GM19328 (cell line): ENCODE results near the gene RARRES2.

Experiments used
- ATAC-seq: cut with Tn5 transposase; IDR thresholded peaks from one replicate; pipeline ENCODE4 v1.9.1; 2021; ENCODE audit warnings: mild to moderate bottlenecking, moderate library complexity; ENCODE audit not compliant: unreplicated experiment

Gene RARRES2

GRCh38 chr7:150363370-150363769 lies 21.9 kb upstream of the RARRES2 start:
- no peak for ATAC-seq

- ATAC-seq = no peak
Measured at GRCh38 chr7:150361807-150362621, 20.6 kb upstream of the RARRES2 start.

- ATAC-seq = no peak
Measured at GRCh38 chr7:150361402-150361801, 20.0 kb upstream of the RARRES2 start.

- ATAC-seq = no peak
Measured at GRCh38 chr7:150360363-150361058, 19.1 kb upstream of the RARRES2 start.

- no peak for ATAC-seq
Measured at GRCh38 chr7:150359622-150360362, 18.4 kb upstream of the RARRES2 start.

- no peak for ATAC-seq
Measured at GRCh38 chr7:150358988-150359621, 17.7 kb upstream of the RARRES2 start.

- ATAC-seq = no peak
Measured at GRCh38 chr7:150358433-150358832, 17.0 kb upstream of the RARRES2 start.

GRCh38 chr7:150357771-150358427 lies 16.5 kb upstream of the RARRES2 start:
- no peak for ATAC-seq

- no peak for ATAC-seq
Measured at GRCh38 chr7:150357270-150357669, 15.8 kb upstream of the RARRES2 start.

GRCh38 chr7:150356265-150356897 lies 15.0 kb upstream of the RARRES2 start:
- no peak for ATAC-seq

- ATAC-seq = no peak
Measured at GRCh38 chr7:150355666-150356059, 14.2 kb upstream of the RARRES2 start.

GRCh38 chr7:150351587-150352194 lies 10.3 kb upstream of the RARRES2 start:
- ATAC-seq = no peak

- ATAC-seq = no peak
Measured at GRCh38 chr7:150346922-150347321, 5.5 kb upstream of the RARRES2 start.

- ATAC-seq = no peak
Measured at GRCh38 chr7:150345012-150345411, 3.6 kb upstream of the RARRES2 start.

GRCh38 chr7:150344299-150344698 lies 2.9 kb upstream of the RARRES2 start:
- no peak for ATAC-seq

GRCh38 chr7:150343225-150343624 lies 1.8 kb upstream of the RARRES2 start:
- no peak for ATAC-seq

- ATAC-seq = no peak
Measured at GRCh38 chr7:150342121-150342408, 636 bp upstream of the RARRES2 start.

- ATAC-seq = no peak
Measured at GRCh38 chr7:150340875-150341262, 560 bp downstream of the RARRES2 start.

- ATAC-seq = no peak
Measured at GRCh38 chr7:150340024-150340749, 1.2 kb downstream of the RARRES2 start.
